ENCODE data around the gene WRAP53.

The WRAP53 gene

DNA sequence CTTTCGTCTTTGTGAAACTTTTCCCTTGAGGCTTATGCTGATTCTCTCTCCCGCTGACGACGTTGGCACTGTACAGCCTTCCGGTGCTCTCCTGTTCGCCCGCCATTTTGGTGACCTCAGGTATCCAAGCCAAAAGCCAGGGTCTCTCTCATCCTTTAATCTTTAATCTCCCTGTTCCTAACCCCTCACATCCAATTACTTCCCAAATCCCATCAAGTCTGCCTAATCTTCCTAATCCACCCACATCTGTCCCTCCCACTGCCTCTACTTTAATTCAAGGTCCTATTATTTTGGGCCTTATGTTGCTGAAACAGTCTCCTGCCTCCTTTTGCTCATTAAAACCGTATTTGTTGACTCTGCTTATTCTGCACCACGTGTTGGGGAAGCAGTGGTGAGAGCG, 7.3 kb downstream of the WRAP53 start:
- TF ChIP-seq, protein P1, sequence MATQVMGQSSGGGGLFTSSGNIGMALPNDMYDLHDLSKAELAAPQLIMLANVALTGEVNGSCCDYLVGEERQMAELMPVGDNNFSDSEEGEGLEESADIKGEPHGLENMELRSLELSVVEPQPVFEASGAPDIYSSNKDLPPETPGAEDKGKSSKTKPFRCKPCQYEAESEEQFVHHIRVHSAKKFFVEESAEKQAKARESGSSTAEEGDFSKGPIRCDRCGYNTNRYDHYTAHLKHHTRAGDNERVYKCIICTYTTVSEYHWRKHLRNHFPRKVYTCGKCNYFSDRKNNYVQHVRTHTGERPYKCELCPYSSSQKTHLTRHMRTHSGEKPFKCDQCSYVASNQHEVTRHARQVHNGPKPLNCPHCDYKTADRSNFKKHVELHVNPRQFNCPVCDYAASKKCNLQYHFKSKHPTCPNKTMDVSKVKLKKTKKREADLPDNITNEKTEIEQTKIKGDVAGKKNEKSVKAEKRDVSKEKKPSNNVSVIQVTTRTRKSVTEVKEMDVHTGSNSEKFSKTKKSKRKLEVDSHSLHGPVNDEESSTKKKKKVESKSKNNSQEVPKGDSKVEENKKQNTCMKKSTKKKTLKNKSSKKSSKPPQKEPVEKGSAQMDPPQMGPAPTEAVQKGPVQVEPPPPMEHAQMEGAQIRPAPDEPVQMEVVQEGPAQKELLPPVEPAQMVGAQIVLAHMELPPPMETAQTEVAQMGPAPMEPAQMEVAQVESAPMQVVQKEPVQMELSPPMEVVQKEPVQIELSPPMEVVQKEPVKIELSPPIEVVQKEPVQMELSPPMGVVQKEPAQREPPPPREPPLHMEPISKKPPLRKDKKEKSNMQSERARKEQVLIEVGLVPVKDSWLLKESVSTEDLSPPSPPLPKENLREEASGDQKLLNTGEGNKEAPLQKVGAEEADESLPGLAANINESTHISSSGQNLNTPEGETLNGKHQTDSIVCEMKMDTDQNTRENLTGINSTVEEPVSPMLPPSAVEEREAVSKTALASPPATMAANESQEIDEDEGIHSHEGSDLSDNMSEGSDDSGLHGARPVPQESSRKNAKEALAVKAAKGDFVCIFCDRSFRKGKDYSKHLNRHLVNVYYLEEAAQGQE (IDR thresholded peaks at IDR 0.05; ENCODE audit: insufficient read depth in 1 of 2, low read depth in 2 of 2, low read length in 2 of 2): no peak

DNA sequence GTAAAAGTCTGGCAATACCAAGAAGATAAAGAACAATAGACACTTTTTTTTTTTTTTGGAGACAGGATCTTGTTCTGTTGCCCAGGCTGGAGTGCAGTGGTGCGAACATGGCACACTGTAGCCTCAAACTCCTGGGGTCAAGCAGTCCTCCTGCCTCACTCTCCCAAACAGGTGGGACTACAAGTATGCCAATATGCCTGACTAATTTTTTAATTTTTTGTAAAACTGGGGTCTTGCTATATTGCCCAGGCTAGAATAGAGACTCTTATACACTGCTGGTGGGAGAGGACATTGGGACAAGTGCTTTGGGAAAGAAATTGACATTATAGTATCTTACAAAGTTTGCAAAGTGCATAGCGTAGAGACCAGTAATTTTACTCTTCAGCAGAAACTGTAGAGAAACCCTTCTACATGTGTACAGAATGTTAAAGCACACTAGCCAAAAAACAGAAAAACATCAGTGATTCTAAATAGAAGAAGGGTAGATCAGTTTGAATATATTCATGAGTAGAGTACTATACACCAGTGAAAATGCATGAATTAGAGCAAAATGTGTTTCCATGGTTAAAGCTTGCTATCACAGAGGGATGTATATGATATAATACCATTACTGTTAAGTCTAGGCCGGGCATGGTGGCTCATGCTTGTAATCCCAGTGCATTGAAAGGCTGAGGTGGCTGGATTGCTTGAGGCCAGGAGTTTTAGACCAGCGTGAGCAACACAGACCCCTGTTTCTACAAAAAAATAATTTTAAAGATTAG, 9.7 kb downstream of the WRAP53 start:
- TF ChIP-seq FOXP2 (optimal IDR thresholded peaks at IDR 0.05; ENCODE audit: borderline replicate concordance, extremely low read depth, extremely low read length, insufficient read depth): no peak
- TF ChIP-seq, protein P1 (IDR thresholded peaks at IDR 0.05; ENCODE audit: insufficient read depth in 1 of 2, low read depth in 2 of 2, low read length in 2 of 2): no peak
- no peak for TF ChIP-seq POLR2AphosphoS5 (IDR thresholded peaks at IDR 0.05; ENCODE audit: low read depth, low read length)

DNA sequence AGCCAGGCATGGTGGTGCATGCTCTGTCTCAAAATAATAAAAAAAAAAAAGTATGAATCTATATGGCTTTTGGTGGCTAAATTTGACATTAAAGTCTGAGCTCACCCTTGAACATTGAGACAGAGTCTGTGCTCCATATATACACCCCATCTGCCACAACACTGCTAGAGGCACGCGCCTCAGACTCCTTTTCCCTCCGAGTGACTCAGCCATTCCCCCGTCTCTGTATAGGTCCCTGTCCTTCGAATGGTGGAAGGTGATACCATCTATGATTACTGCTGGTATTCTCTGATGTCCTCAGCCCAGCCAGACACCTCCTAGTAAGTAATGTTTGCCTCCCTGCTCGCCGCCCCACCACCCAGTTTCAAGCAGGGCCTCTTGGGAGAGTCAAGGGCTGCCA, 12.2 kb downstream of the WRAP53 start:
- TF ChIP-seq TAF1 (IDR thresholded peaks at IDR 0.05; ENCODE audit: borderline replicate concordance, insufficient read depth, low read length): no peak
- TF ChIP-seq SIN3A (IDR thresholded peaks at IDR 0.05; ENCODE audit: borderline replicate concordance, insufficient read depth, low read length): no peak
- TF ChIP-seq, protein P1 (IDR thresholded peaks at IDR 0.05; ENCODE audit: insufficient read depth in 1 of 2, low read depth in 2 of 2, low read length in 2 of 2): no peak
- no peak for TF ChIP-seq FOXP2 (optimal IDR thresholded peaks at IDR 0.05; ENCODE audit: borderline replicate concordance, extremely low read depth, extremely low read length, insufficient read depth)
- TF ChIP-seq POLR2AphosphoS5 (IDR thresholded peaks at IDR 0.05; ENCODE audit: low read depth, low read length): no peak

DNA sequence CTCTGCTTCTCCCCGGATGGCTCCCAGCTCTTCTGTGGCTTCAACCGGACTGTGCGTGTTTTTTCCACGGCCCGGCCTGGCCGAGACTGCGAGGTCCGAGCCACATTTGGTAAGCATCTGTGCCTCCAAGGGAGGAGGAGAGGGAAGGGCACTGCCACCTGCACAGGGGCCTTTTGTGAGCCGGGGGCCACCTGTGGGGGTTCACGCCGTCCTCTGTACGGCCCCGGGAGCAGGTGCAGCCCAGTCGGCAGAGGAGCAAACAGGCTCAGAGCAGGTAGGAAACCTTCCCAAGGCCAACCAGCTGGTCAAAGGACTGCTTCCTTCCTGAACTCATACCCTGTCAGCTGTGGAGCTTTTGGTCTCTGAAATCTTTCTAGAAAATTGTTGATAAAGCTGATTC, 13.4 kb downstream of the WRAP53 start:
- TF ChIP-seq, protein P1 (IDR thresholded peaks at IDR 0.05; ENCODE audit: insufficient read depth in 1 of 2, low read depth in 2 of 2, low read length in 2 of 2): no peak
- TF ChIP-seq SIN3A (IDR thresholded peaks at IDR 0.05; ENCODE audit: borderline replicate concordance, insufficient read depth, low read length) (no peak), TAF1 (IDR thresholded peaks at IDR 0.05; ENCODE audit: borderline replicate concordance, insufficient read depth, low read length) (no peak), FOXP2 (optimal IDR thresholded peaks at IDR 0.05; ENCODE audit: borderline replicate concordance, extremely low read depth, extremely low read length, insufficient read depth) (no peak), POLR2AphosphoS5 (IDR thresholded peaks at IDR 0.05; ENCODE audit: low read depth, low read length) (no peak)

DNA sequence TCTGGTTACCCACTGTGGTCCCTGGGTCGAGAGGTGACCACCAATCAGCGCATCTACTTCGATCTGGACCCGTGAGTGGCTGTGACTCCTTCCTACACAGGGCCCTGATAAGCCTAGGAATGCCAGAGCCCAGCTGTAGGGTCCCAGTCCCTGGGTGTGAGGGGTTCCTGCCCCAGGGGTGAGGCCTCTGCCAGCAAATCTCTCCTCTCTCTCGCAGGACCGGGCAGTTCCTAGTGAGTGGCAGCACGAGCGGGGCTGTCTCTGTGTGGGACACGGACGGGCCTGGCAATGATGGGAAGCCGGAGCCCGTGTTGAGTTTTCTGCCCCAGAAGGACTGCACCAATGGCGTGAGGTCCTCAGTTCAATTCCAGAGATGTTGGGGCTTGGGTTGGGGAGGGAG, 14.5 kb downstream of the WRAP53 start:
- TF ChIP-seq FOXP2 (optimal IDR thresholded peaks at IDR 0.05; ENCODE audit: borderline replicate concordance, extremely low read depth, extremely low read length, insufficient read depth): no peak
- TF ChIP-seq TAF1 (IDR thresholded peaks at IDR 0.05; ENCODE audit: borderline replicate concordance, insufficient read depth, low read length): no peak
- TF ChIP-seq SIN3A (IDR thresholded peaks at IDR 0.05; ENCODE audit: borderline replicate concordance, insufficient read depth, low read length): no peak
- no peak for TF ChIP-seq POLR2AphosphoS5 (IDR thresholded peaks at IDR 0.05; ENCODE audit: low read depth, low read length)
- TF ChIP-seq, protein P1 (IDR thresholded peaks at IDR 0.05; ENCODE audit: insufficient read depth in 1 of 2, low read depth in 2 of 2, low read length in 2 of 2): no peak

Data from PFSK-1 (cell line).